Keratinocyte (primary cell): ENCODE results near the gene PRKACA. TPM values are rescaled to one million over a fixed set of nuclear protein-coding genes. Genes with fewer than 3 reads are reported as not detected.
"Not testable (repeated sequence)": the region's sequence is repeated elsewhere in the genome, so short reads cannot be mapped to it uniquely, and the experiment has no call there.

Experiments
- DNase-seq: peaks from one replicate; pipeline ENCODE4 v3.0.0-alpha.2; 2011; ENCODE audit warnings: low read depth, missing footprints, low spot score
- FAIRE-seq: peaks from 2 replicates; lab custom pipeline; 2011; peaks lifted over from hg19 to GRCh38; lab: Jason Lieb, UNC
- H2AFZ ChIP-seq: 2 replicates; pipeline ENCODE4 v1.6.0; 2012; ENCODE audit warnings: low read length, control low read depth, inconsistent platforms; ENCODE audit not compliant: control insufficient read depth
- H3K27ac ChIP-seq: 2 replicates; pipeline ENCODE4 v1.5.1; 2011; ENCODE audit warnings: low read length; ENCODE audit not compliant: control insufficient read depth, insufficient read depth
- H3K27me3 ChIP-seq: 3 replicates; pipeline ENCODE4 v1.6.0; 2011; ENCODE audit warnings: low read length; ENCODE audit not compliant: control insufficient read depth, insufficient read depth; ENCODE audit errors: extremely low read depth
- H3K36me3 ChIP-seq, 2 experiments: 2 replicates in 1 of 2; 3 replicates in 1 of 2; pipeline ENCODE4 v1.5.1; 2011; ENCODE audit warnings: low read length in 2 of 2, mild to moderate bottlenecking in 1 of 2; ENCODE audit not compliant: control insufficient read depth in 2 of 2, insufficient read depth in 2 of 2; ENCODE audit errors: extremely low read depth in 1 of 2
- H3K4me1 ChIP-seq: 3 replicates; pipeline ENCODE4 v1.5.1; 2011; ENCODE audit warnings: low read length; ENCODE audit not compliant: control insufficient read depth, insufficient read depth; ENCODE audit errors: extremely low read depth
- H3K4me2 ChIP-seq: 3 replicates; pipeline ENCODE4 v1.6.0; 2011; ENCODE audit warnings: low read depth, low read length; ENCODE audit not compliant: control insufficient read depth, insufficient read depth; ENCODE audit errors: extremely low read depth
- H3K4me3 ChIP-seq, 3 experiments: fragments of 200-600 bp in 1 of 3; sonication (generic) in 1 of 3; 2 replicates in 2 of 3; 3 replicates in 1 of 3; pipeline ENCODE4 v1.5.1; 2011 to 2016; ENCODE audit warnings: low read length in 3 of 3, mild to moderate bottlenecking in 3 of 3, control low read depth in 2 of 3, inconsistent platforms in 1 of 3, low read depth in 1 of 3, mixed read lengths in 1 of 3, mixed run types in 1 of 3, moderate library complexity in 1 of 3; ENCODE audit not compliant: control insufficient read depth in 2 of 3, insufficient read depth in 2 of 3; ENCODE audit errors: extremely low read depth in 1 of 3
- H3K79me2 ChIP-seq: 2 replicates; pipeline ENCODE4 v1.6.0; 2012; ENCODE audit warnings: low read length; ENCODE audit not compliant: control insufficient read depth, insufficient read depth
- H3K9ac ChIP-seq: 3 replicates; pipeline ENCODE4 v1.6.0; 2011; ENCODE audit warnings: low read length; ENCODE audit not compliant: control insufficient read depth, insufficient read depth; ENCODE audit errors: extremely low read depth
- H3K9me1 ChIP-seq: 3 replicates; pipeline ENCODE4 v1.6.0; 2011; ENCODE audit warnings: low read length; ENCODE audit not compliant: control insufficient read depth, insufficient read depth; ENCODE audit errors: extremely low read depth
- H3K9me3 ChIP-seq: 2 replicates; pipeline ENCODE4 v1.5.1; 2012; ENCODE audit warnings: low read depth, low read length; ENCODE audit not compliant: control insufficient read depth
- H4K20me1 ChIP-seq: 3 replicates; pipeline ENCODE4 v1.6.0; 2011; ENCODE audit warnings: low read length; ENCODE audit not compliant: control insufficient read depth, insufficient read depth; ENCODE audit errors: extremely low read depth
- EZH2 ChIP-seq: IDR thresholded peaks from one replicate; pipeline ENCODE4 v1.6.1; 2012; ENCODE audit warnings: inconsistent platforms, mild to moderate bottlenecking, low read length, moderate library complexity
- dilution Hi-C: fragments of 300-500 bp; cut with MboI; formaldehyde crosslinking; loops from one replicate; pipeline ENCODE4 v1.7.0; 2020; ENCODE audit warnings: low sequenced_read_pairs; ENCODE audit not compliant: extremely low pct_ligation_motif_present
- polyA plus RNA-seq, 5 experiments: library from polyadenylated mRNA; depleted of rRNA in 3 of 5; stranded (reverse) in 3 of 5; stranded (forward) in 1 of 5; unstranded in 1 of 5; fragments of >200 nt; gene quantifications; 1 replicate in 1 of 5; 2 replicates in 3 of 5; 3 replicates in 1 of 5; pipeline versions ENCODE4 v1.2.1 to v1.2.3, GENCODE V29; 2011 to 2012; ENCODE audit warnings: missing spikeins in 2 of 5, low read depth in 1 of 5, low replicate concordance in 1 of 5
- TF ChIP-seq, protein P1 (sequence below), 3 experiments: IDR thresholded peaks in 1 of 3; conservative IDR thresholded peaks in 1 of 3; optimal IDR thresholded peaks in 1 of 3; 2 replicates in 2 of 3; 3 replicates in 1 of 3; pipeline versions ENCODE3 to v1.5.1; 2011; ENCODE audit warnings: low read length in 3 of 3, mild to moderate bottlenecking in 3 of 3, moderate library complexity in 2 of 3, control low read depth in 1 of 3, inconsistent platforms in 1 of 3; ENCODE audit not compliant: insufficient read depth in 2 of 3; ENCODE audit errors: extremely low read depth in 1 of 3

Gene PRKACA
- polyA plus RNA-seq, 1 donor (not counting 4 experiments of a cell fraction or from before 2014, with no cell fraction given) = 13.7 TPM

DNA sequence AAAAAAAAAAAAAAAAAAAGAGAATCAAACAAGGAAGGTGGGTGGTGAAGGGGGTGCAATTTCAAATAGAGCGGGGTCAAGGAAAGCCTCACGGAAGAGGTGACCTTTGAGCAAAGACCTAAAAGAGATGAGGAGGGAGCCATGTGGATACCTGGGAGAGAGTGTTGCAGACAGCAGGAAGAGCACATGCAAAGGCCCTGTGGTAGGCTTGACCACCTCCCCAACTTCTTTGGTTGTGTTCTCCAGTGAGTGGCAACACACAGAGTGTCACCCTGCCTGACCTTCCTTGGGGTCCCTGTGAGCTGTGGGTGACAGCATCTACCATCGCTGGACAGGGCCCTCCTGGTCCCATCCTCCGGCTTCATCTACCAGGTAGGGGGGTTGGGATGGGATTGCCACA is 67.0 kb downstream of the PRKACA start:
- Histone ChIP-seq H3K4me3 (no peak overlapping the region), H3K4me2 (no peak overlapping the region), H3K36me3 (peaks cover 0 to 2% of the 10 kb centered on the region in 2 experiments), H3K4me1 (no peaks in the 10 kb centered on the region), H3K9me3 (no peaks in the 10 kb centered on the region), H2AFZ (no peak overlapping the region), H3K9me1 (no peaks in the 10 kb centered on the region), H4K20me1 (no peaks in the 10 kb centered on the region), H3K27ac (no peak overlapping the region), H3K79me2 (no peaks in the 10 kb centered on the region), H3K9ac (no peak overlapping the region), H3K27me3 (peaks cover 4% of the 10 kb centered on the region)
- FAIRE-seq = no peak
- no peak for DNase-seq
- dilution Hi-C loops = no loop called here
- TF ChIP-seq, protein P1, sequence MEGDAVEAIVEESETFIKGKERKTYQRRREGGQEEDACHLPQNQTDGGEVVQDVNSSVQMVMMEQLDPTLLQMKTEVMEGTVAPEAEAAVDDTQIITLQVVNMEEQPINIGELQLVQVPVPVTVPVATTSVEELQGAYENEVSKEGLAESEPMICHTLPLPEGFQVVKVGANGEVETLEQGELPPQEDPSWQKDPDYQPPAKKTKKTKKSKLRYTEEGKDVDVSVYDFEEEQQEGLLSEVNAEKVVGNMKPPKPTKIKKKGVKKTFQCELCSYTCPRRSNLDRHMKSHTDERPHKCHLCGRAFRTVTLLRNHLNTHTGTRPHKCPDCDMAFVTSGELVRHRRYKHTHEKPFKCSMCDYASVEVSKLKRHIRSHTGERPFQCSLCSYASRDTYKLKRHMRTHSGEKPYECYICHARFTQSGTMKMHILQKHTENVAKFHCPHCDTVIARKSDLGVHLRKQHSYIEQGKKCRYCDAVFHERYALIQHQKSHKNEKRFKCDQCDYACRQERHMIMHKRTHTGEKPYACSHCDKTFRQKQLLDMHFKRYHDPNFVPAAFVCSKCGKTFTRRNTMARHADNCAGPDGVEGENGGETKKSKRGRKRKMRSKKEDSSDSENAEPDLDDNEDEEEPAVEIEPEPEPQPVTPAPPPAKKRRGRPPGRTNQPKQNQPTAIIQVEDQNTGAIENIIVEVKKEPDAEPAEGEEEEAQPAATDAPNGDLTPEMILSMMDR (optimal IDR thresholded peaks at IDR 0.05 in 1 of 3, IDR thresholded peaks at IDR 0.05 in 1 of 3, conservative IDR thresholded peaks at IDR 0.05 in 1 of 3; ENCODE audit: extremely low read depth in 1 of 3, insufficient read depth in 2 of 3, low read length in 3 of 3) = no peak
- no peak for TF ChIP-seq EZH2

DNA sequence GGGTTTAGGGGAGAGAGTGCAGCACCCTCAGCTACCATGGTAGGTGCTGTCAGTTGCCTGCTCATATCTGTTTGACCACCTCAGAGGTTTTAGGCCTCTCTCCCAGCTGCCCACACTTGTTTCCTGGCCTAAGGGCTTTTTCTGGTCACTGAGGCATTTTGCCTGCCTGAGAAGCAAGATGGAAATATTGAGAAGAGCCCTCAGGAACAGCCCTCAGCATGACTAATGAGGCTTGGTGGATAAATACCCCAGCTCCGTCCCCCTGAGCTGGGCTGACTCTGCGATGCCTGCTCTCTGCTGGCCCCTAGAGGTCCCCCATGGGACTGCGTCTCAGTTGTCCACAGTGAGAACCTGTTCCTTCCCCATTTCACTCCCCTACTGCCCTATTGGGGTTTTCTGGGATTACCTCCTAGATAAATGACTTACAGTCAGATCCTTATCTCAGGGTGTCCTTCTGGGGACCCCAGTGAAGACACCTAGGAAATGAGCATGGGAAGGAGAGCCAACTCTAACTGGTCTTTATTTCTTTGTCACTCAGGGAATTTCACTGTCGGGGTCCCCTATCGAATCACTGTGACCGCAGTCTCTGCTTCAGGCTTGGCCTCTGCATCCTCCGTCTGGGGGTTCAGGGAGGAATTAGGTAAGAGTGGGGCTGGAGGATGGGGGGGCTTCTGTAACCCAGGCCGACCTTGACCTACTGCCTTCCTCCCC is 69.0 kb downstream of the PRKACA start:
- H3K4me2 ChIP-seq = no peak overlapping the region
- no peak for DNase-seq
- no peak for FAIRE-seq
- H3K9me3 ChIP-seq = no peaks in the 10 kb centered on the region
- no peaks in the 10 kb centered on the region for H3K4me1 ChIP-seq
- no peaks in the 10 kb centered on the region for H4K20me1 ChIP-seq
- H3K9me1 ChIP-seq = no peaks in the 10 kb centered on the region
- TF ChIP-seq, protein P1 (optimal IDR thresholded peaks at IDR 0.05 in 1 of 3, IDR thresholded peaks at IDR 0.05 in 1 of 3, conservative IDR thresholded peaks at IDR 0.05 in 1 of 3; ENCODE audit: extremely low read depth in 1 of 3, insufficient read depth in 2 of 3, low read length in 3 of 3) = peak; percentile 79 to 94 (median 94)
- no peak for TF ChIP-seq EZH2
- H3K27ac ChIP-seq = no peak overlapping the region
- H3K9ac ChIP-seq = no peak overlapping the region
- dilution Hi-C loops = no loop called here
- no peak overlapping the region for H2AFZ ChIP-seq
- no peaks in the 10 kb centered on the region for H3K79me2 ChIP-seq
- H3K27me3 ChIP-seq = no peaks in the 10 kb centered on the region
- H3K4me3 ChIP-seq = no peak overlapping the region
- peaks cover 0 to 2% of the 10 kb centered on the region in 2 experiments for H3K36me3 ChIP-seq

DNA sequence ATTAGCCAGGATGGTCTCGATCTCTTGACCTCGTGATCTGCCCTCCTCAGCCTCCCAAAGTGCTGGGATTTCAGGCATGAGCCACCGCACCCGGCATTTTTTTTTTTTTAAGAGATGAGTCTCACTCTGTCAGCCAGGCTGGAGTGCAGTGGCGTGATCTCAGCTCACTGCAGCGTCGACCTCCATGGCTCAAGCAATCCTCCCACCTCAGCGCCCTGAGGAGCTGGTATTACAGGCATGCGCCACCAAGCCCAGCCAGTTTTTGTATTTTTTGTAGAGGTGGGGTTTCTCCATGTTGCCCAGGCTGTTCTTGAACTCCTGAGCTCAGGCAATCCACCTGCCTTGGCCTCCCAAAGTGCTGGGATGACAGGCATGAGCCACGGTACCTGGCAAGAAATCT is 69.7 kb downstream of the PRKACA start:
- FAIRE-seq, dilution Hi-C loops: not testable (repeated sequence)

More for the DNA sequence above, 69.7 kb downstream of the PRKACA start:
- DNase-seq, H4K20me1 ChIP-seq, H3K9me3 ChIP-seq, H3K36me3 ChIP-seq, H3K27ac ChIP-seq, H3K4me2 ChIP-seq, H3K27me3 ChIP-seq, H2AFZ ChIP-seq, H3K79me2 ChIP-seq, H3K9me1 ChIP-seq, H3K4me3 ChIP-seq, H3K4me1 ChIP-seq, H3K9ac ChIP-seq: not testable (repeated sequence)
